Hair follicular keratinocyte (primary cell): ENCODE measurements around the gene ZNF419. TPM values are rescaled to one million over a fixed set of nuclear protein-coding genes. Genes with fewer than 3 reads are reported as not detected.

ENCODE experiments used
- total RNA-seq: library from RNA; depleted of rRNA; stranded (reverse); fragments of >200 nt; gene quantifications from 2 replicates; pipeline ENCODE4 v1.2.3, GENCODE V29; 2015

The ZNF419 gene
- total RNA-seq: 8.1 and 10.0 TPM in 2 replicates

GRCh38 chr19:57487477-57488298 lies at the start of gene ZNF419:
Gene ZNF419, plus strand, starts transcription at chr19:57487750. Its CDS starts 201 bp downstream, at chr19:57487951.

GRCh38 chr19:57477191-57478008 lies 10.2 kb upstream of the ZNF419 start, which contains the start of gene ZNF772:
Gene ZNF772, minus strand, starts transcription at chr19:57477566. Its CDS starts 257 bp downstream, at chr19:57477309.

DNA sequence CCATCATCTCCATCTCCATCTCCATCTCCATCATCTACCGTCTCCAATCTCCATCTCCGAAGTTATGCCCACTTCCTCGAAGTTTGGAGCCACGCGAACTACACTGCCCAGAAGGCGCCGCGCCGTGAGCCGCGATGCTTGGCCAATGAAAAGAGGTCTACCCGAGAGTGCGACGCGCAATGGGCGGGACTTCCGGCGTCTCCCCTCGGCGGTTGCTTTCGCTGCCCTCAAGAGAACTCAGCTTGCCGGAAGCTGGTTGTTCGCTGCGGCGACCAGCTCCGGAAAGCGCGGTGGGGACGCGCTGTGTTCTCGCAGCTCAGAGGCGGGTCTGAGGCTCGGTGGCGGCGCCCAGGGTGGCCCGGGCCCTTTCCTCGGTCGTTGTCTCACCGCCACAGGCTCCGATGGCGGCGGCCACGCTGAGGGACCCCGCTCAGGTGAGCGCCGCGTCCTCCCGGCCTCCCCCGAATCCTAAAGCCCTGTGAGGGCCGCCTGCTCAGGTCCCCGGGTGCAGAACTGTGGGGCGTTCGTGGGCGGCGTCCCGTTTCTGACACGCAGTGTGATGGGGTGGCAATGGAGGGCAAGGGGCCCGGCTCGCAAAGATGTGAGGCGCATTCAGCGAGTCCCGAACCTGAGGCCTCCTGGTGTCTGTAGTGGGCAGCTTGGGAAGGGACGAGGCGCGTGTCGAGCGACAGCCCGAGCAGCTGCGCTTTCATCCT lies 12.3 kb downstream of the ZNF419 start, which contains the start of gene ZNF773:
TSS of gene ZNF773 (plus strand) at position 259 of the 716 bp plus-strand sequence. CDS start at position 402, 143 bp downstream.

GRCh38 chr19:57527136-57527881 lies 39.8 kb downstream of the ZNF419 start, which contains the start of gene ZNF549:
Gene ZNF549, plus strand, starts transcription at chr19:57527356. Its CDS starts 218 bp downstream, at chr19:57527574.

Other genes starting within 250 kb of the ZNF419 start
- 3.8 and 6.9 TPM in 2 replicates for gene ZNF805, start 247.1 kb upstream of the ZNF419 start, total RNA-seq
- gene ZNF460, start 207.3 kb upstream of the ZNF419 start, total RNA-seq: 15.8 and 29.0 TPM in 2 replicates
- gene ZNF543, start 167.3 kb upstream of the ZNF419 start, total RNA-seq: 4.4 and 4.7 TPM in 2 replicates
- gene ZNF304, start 136.5 kb upstream of the ZNF419 start, total RNA-seq: 5.0 and 5.9 TPM in 2 replicates
- gene TRAPPC2B, start 124.2 kb upstream of the ZNF419 start, total RNA-seq: 18.6 and 29.0 TPM in 2 replicates
- 0.62 and 1.5 TPM in 2 replicates for gene ZNF547, start 124.2 kb upstream of the ZNF419 start, total RNA-seq
- 3.2 and 8.4 TPM in 2 replicates for gene ZNF548, start 97.9 kb upstream of the ZNF419 start, total RNA-seq
- gene ZNF17, start 76.6 kb upstream of the ZNF419 start, total RNA-seq: 1.9 and 3.3 TPM in 2 replicates
- gene ZNF749, start 52.4 kb upstream of the ZNF419 start, total RNA-seq: 5.0 and 8.7 TPM in 2 replicates
- gene VN1R1, start 30.6 kb upstream of the ZNF419 start, total RNA-seq: 0.49 TPM in 1 of 2 replicates, not detected in the other
- gene ZNF772, start 10.2 kb upstream of the ZNF419 start, total RNA-seq: 7.7 and 8.0 TPM in 2 replicates
- gene ZNF773, start 12.2 kb downstream of the ZNF419 start, total RNA-seq: 6.4 and 11.6 TPM in 2 replicates
- gene ZNF549, start 39.6 kb downstream of the ZNF419 start, total RNA-seq: 3.5 and 4.7 TPM in 2 replicates
- gene ZNF550, start 72.1 kb downstream of the ZNF419 start, total RNA-seq: 3.5 and 5.5 TPM in 2 replicates
- 2.2 and 3.0 TPM in 2 replicates for gene ZNF416, start 91.2 kb downstream of the ZNF419 start, total RNA-seq
- 2.3 and 5.9 TPM in 2 replicates for gene ZIK1, start 96.4 kb downstream of the ZNF419 start, total RNA-seq
- 1.6 and 2.3 TPM in 2 replicates for gene ZNF530, start 112.1 kb downstream of the ZNF419 start, total RNA-seq
- 11.1 and 17.4 TPM in 2 replicates for gene ZNF134, start 126.5 kb downstream of the ZNF419 start, total RNA-seq
- gene ZNF211, start 145.4 kb downstream of the ZNF419 start, total RNA-seq: 4.6 and 5.2 TPM in 2 replicates
- not detected in 2 replicates for gene ZSCAN4, start 181.2 kb downstream of the ZNF419 start, total RNA-seq
- gene ZNF551, start 194.2 kb downstream of the ZNF419 start, total RNA-seq: 3.6 and 5.9 TPM in 2 replicates
- gene ZNF154, start 221.5 kb downstream of the ZNF419 start, total RNA-seq: 1.0 and 2.0 TPM in 2 replicates
- 3.6 and 4.5 TPM in 2 replicates for gene ZNF671, start 239.9 kb downstream of the ZNF419 start, total RNA-seq